GM18951 (cell line): ENCODE measurements around the gene RPL3.

Source experiments
- POLR2A ChIP-seq: IDR thresholded peaks from 4 replicates; pipeline ENCODE4 v1.6.1; 2011; ENCODE audit warnings: mild to moderate bottlenecking; ENCODE audit not compliant: insufficient read length, insufficient read depth; ENCODE audit errors: extremely low read depth
- in situ Hi-C: fragments of 300-500 bp; cut with MboI; formaldehyde crosslinking; loops from one replicate; pipeline ENCODE4 v1.12.0; 2022; ENCODE audit warnings: low sequenced_read_pairs, mixed read lengths, inconsistent platforms; ENCODE audit not compliant: unreplicated experiment

RPL3 gene

DNA sequence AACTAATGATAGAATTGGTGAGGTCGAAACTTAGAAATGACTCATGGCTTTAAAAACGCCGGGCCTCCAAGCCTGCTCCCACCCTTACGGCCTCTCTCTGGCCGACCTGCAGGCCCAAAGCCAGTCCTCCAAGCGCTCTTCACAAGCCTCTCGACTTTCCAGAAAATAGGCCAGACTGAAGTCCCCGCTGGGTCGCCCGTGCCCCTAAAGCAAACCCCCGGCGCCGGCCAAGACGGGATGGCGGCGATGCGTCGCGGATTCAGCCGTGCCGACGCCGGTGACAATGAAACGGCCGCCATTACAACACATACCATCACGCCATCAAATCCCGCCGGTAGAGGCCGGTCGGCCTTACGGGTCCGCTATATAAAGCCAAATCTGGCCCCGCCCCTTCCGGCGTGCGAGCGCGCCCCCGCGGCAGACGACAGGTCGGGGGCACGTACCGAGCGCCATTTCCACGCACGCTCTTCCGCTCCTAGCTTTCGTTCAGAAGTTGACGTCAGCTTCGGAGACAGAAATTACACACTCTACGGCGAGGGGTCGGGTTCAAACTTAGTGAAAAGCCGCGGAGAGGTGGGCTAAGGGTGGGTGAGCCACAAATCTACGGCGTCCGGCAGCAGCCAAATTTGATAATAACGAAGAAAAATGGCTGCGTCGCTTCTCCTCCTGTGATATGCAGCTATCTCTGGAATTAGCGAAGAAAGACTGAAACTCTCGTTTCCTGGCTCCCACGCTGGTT lies at the start of gene RPL3:
Gene RPL3, minus strand, starts transcription at position 340 of the 739 bp plus-strand sequence. Its CDS starts 26 bp downstream, at position 314.
- peak; percentile 100 for TF ChIP-seq POLR2A
- in situ Hi-C loops: loop anchor here (25.0 kb wide), 1 partner anchor 307 kb away; the partner anchor contains the start of genes APOBEC3C and APOBEC3D

DNA sequence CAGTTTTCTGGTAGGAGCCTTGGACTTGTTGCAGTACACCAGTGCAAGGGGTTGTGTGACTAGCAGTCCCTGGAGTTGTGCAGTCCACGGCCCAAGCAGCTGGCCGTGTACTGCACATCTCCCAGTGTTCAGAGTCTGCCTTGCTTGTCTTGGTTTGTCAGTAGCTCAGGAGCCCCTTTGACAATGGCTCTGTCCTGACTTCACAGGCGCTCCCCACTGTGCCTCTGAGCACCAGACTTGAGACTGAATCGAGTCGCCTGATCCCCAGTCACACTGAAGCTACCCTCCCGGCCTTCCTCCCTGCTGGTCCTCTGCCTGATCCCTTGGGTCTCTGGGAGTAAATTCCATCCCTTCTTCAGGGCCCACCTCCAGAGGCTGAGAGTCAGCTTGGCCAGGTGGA lies 49.8 kb upstream of the RPL3 start:
- in situ Hi-C loops: no loop called here
- no peak for TF ChIP-seq POLR2A

DNA sequence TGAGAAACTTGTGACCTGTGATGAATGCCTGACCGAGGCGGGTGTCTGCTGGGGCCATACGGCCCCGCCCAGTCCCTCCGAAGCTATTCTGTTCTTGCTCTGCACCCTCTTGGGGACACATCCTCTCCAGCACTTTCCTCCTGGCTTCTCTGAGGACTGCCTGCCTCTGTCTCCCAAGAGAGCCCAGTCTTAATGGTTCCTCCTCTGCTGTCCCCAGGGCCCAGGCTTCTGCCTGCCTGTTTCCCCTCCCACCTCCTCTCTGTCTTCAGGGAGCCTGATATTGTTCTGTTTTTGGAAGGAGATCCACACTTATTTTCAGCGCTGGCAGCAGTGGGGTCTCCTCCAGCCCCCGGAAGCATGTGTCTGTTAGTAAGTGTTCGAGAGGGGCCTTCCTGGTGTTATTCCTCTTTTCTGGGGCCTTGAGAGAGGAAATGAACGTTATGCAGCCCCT lies 49.1 kb upstream of the RPL3 start:
- in situ Hi-C loops: no loop called here
- TF ChIP-seq POLR2A: no peak

DNA sequence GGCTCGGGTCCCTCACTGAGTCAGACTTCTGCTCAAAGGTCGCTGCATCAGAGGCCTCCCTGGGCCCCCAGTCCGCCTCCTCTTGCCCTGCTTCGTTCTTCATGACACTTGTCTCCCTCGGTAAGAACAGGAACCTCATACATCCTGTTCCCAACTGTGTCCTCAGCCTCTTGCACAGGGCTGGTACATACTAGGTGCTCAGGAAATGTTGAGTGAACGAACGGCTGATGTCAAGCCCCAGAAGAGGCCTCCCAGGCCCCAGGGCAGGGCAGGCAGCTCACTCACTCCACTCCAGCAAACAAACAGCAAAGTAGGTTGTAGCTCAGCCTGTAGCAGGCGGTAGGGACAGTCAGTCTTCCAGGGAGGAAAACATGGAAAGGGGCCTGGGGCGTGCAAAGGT lies 47.6 kb upstream of the RPL3 start:
- in situ Hi-C loops: no loop called here
- no peak for TF ChIP-seq POLR2A

DNA sequence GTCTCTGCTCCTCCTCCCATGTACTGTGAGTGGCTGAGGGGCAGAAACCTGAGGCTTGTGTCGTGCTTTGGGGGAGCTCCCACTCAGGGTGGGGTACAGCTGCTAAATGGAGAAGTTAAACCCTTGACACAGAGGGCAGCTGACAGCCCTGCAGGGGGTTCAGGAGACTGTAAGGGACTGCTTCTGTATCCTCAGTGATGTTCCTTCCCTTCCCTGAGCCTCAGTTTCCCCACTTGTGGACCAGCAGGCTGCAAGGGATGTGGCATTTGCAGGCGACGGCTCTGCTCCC lies 46.0 kb upstream of the RPL3 start:
- no peak for TF ChIP-seq POLR2A
- in situ Hi-C loops: no loop called here

DNA sequence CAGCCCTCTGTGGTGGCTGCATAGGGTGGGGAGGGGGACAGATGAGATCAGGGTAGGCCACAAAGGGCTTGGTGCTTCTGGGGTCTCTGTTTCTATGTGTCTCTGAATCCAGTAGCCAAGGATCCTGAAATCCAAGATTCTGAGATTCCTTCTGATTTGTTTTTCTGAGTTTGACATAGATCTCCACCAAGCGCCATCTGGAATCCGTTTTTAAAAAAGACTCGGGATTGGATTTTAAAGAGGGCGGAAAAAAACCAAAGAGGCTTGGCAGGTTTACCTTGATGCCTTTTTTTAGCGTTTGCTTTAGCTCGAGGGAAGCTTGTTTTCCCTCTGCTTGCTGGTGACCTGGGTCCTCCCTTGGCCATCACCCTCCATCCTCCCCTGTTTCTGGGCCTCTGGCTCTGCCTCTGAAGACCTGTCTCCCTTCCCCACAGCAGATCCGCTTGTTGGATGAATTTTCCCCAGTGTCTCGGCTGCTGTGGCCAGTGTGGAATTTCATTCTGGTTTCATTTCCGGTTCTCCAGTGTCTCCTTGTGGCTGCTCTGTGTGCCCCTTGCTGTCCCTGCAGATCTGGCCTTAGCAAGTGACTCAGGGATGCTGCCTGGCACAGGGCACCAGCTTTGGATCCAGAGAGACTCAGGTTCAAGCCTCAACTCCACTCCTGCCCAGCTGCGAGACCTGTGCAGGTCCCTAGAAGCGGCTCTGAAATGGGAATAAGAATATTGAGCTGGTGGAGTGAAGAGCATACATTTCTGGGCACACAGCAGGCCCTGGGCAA lies 45.5 kb upstream of the RPL3 start:
- TF ChIP-seq POLR2A: no peak
- in situ Hi-C loops: no loop called here

DNA sequence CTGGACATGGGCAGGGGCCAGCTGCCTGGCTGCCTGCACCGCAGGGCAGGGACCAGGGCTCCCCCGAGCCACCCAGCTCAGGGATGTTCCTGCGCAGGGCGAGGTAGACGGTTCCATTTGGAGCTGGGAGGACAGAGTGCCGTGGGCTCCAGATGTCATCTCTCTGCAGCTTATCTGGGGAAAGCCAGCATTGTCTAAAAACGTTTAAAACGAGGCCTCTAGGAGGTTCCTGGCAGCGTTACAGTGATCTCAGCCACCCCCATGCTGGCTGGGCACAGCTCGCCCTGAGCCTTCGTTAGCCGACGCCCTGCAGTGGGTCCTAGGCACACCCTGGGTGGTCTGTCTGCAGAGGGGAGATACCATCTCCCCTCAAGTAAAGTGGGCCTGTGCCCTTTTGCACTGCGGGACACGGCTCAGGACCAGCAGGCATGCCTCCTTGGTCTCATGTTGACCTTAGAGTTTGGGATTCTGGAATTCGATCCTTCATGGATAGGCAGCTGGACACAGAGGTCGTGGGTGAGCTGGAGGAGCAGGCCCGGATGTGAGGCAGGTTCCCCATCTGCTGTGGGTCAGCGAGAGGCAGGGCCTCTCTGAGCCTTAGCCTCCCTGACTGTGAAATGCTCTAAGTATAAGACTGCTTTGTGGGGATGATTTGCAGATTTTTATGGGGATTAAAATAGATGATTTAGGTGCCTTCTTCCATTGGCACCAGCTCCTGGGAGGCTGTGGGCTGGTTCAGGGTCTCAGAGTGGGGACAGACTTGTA lies 44.5 kb upstream of the RPL3 start:
- in situ Hi-C loops: no loop called here
- TF ChIP-seq POLR2A: no peak

DNA sequence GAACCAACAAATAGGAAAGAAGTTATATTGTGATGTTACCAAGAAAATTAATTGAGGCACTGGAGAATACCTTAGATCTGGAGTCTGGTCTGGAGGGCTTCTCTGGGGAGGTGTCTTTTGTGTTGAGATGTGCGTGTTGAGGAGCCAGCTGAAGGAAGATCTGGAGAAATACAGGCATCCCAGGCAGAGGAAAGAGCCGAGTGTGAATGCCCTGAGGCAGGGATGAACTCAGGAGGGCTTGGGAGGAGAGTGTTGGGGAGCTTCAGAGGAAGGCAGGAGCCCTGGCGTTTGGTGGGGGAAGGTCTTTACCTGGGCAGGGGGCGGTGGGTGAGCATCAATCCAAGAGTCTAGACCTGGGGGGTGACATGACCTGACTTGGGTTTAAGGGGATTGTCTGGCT lies 43.5 kb upstream of the RPL3 start:
- in situ Hi-C loops: no loop called here

DNA sequence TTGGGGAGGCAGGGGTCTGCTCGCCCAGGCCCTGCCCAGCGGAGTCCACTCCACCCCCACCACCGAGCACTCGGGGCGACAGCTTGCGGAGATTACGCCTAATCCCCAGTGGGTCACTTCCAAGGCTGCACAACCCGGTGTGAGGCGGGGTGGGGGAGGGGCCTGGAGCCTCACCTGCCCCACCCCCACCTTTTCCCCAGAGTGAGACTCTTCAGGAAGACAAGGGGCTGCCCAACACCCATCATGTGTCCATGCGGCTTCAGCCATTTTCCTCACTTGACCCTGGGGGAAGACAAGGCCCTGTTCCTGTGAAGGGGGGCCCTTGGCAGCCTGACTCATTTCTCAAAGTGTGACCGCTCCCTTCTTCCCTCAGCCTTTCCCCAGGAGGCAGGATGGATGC lies 42.8 kb upstream of the RPL3 start:
- no peak for TF ChIP-seq POLR2A
- in situ Hi-C loops: no loop called here

More for the DNA sequence above, 43.5 kb upstream of the RPL3 start:
- TF ChIP-seq POLR2A: no peak

DNA sequence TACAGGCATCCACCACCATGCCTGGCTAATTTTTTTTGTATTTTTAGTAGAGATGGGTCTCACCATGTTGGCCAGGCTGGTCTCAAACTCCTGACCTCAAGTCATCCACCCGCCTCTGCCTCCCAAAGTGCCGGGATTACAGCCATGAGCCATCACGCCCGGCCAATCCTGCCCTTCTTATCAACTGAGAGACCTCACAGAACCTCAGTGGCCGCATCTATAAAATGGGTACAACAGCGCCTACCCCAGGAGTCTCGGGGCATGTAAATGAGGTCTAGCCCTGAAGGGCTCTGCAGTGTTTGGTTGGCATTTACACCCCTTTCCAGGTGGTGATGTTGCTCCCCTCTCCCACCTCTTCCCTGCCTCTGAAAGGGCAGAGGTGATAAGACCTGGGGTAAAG lies 42.1 kb upstream of the RPL3 start:
- in situ Hi-C loops: no loop called here
- no peak for TF ChIP-seq POLR2A

DNA sequence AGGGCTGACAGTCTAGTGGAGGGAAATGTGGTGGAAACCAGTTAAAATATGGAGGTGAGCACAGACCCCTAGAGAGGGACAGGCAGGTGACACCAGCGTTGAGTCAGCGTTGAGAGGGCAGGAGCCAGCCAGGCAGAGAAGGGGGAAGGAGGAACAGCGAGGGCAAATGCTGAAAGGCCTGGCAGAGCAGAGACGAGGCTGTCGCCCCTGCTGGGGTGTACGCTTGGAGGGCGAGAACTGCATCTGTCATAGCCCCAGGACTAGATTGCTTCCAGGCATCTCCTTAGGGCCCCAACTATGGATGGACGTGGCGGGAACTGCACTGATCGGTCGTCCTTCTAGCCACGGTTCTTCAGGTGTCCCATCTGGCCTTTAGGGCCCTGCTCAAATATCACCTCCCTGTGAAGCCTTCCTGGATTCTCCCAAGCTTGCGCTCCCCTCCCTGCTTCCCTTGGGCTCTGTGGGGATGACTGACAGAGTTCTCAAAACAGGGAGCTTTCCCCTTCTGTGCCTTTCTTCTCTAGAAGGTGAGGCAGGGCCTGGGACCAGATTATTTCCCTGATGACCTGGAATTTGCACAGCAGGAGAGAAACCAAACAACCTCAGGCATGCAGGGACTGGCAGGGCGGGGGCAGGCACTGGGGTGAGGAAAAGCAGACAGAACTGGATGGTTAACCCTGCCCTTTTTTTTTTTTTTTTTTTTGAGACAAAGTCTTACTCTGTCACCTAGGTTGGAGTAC lies 41.4 kb upstream of the RPL3 start:
- in situ Hi-C loops: no loop called here
- no peak for TF ChIP-seq POLR2A

DNA sequence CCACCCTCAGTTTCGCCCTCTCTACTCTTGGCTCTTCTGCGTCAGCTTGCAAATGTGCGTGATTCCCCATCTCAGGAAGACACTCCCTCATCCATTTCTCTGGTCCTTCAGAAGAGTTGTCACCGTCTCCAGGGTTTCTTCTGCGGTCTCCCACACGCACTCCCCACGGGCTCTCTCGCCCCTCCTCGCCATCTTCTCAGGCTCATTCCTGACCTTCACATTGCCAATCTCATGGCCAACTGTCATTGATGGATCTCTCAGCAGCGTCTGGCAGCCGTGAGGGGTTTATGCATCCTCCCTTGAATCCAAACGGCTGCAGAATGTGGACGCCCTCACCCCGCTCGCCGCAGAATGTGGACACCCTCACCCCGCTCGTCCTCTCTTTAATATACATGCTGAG lies 40.8 kb upstream of the RPL3 start:
- TF ChIP-seq POLR2A: no peak
- in situ Hi-C loops: no loop called here
